HepG2 (cell line): ENCODE data around the gene FUOM. TPM values are rescaled to one million over a fixed set of nuclear protein-coding genes. Genes with fewer than 3 reads are reported as not detected.

ENCODE experiments used
- HOXA9 ChIP-seq: sonication (generic); formaldehyde crosslinking; IDR thresholded peaks from 2 replicates; pipeline ENCODE4 v1.8.1; 2022; ENCODE audit warnings: missing genetic modification reagents, mild to moderate bottlenecking, moderate library complexity, borderline replicate concordance
- KDM6A ChIP-seq: IDR thresholded peaks from 2 replicates; pipeline ENCODE4 v1.6.1; 2016; ENCODE audit warnings: low read depth
- MAFG ChIP-seq: sonication (generic); formaldehyde crosslinking; IDR thresholded peaks from 2 replicates; pipeline ENCODE4 v1.5.1; 2020; ENCODE audit warnings: mild to moderate bottlenecking, missing genetic modification reagents
- RAD21 ChIP-seq: fragments of 450-650 bp; formaldehyde crosslinking; IDR thresholded peaks from 2 replicates; pipeline ENCODE4 v1.5.0; 2020; ENCODE audit warnings: mild to moderate bottlenecking
- RAD51 ChIP-seq: fragments of 450-650 bp; IDR thresholded peaks from 2 replicates; pipeline ENCODE4 v1.6.1; 2016; ENCODE audit warnings: borderline replicate concordance
- SMAD1 ChIP-seq: sonication (generic); formaldehyde crosslinking; IDR thresholded peaks from 2 replicates; pipeline ENCODE4 v1.4.0; 2020; ENCODE audit warnings: missing genetic modification reagents, low read depth, mild to moderate bottlenecking, borderline replicate concordance
- SMARCE1 ChIP-seq: fragments of 450-650 bp; IDR thresholded peaks from 2 replicates; pipeline ENCODE4 v1.6.1; 2017; ENCODE audit warnings: borderline replicate concordance
- TCF12 ChIP-seq, 2 experiments: fragments of 450-650 bp in 1 of 2; sonication (generic) in 1 of 2; formaldehyde crosslinking in 1 of 2; IDR thresholded peaks; 2 replicates each; pipeline versions ENCODE4 v1.6.1 to v1.8.0; 2017 to 2022; ENCODE audit warnings: antibody characterized with exemption in 1 of 2, mild to moderate bottlenecking in 1 of 2, missing genetic modification reagents in 1 of 2, moderate library complexity in 1 of 2
- ZBTB40 ChIP-seq, 2 experiments: fragments of 450-650 bp in 1 of 2; sonication (generic) in 1 of 2; formaldehyde crosslinking in 1 of 2; IDR thresholded peaks; 2 replicates each; pipeline versions ENCODE4 v1.6.1 to v1.8.0; 2016 to 2022; ENCODE audit warnings: antibody characterized with exemption in 1 of 2, mild to moderate bottlenecking in 1 of 2, missing genetic modification reagents in 1 of 2
- ZNF296 ChIP-seq: sonication (generic); formaldehyde crosslinking; conservative IDR thresholded peaks from 2 replicates; pipeline ENCODE4 v1.5.0; 2020; ENCODE audit warnings: mild to moderate bottlenecking, missing genetic modification reagents
- ZNF34 ChIP-seq: sonication (generic); formaldehyde crosslinking; IDR thresholded peaks from 2 replicates; pipeline ENCODE4 v1.4.0; 2020; ENCODE audit warnings: mild to moderate bottlenecking, missing genetic modification reagents, borderline replicate concordance
- ZNF746 ChIP-seq: sonication (generic); formaldehyde crosslinking; IDR thresholded peaks from 2 replicates; pipeline ENCODE4 v1.8.0; 2022; ENCODE audit warnings: mild to moderate bottlenecking, missing genetic modification reagents
- ZNF772 ChIP-seq: sonication (generic); formaldehyde crosslinking; IDR thresholded peaks from 2 replicates; pipeline ENCODE4 v1.5.0; 2020; ENCODE audit warnings: mild to moderate bottlenecking, missing genetic modification reagents
- ZNF83 ChIP-seq: sonication (generic); formaldehyde crosslinking; IDR thresholded peaks from 2 replicates; pipeline ENCODE4 v1.4.0; 2020; ENCODE audit warnings: missing genetic modification reagents, mild to moderate bottlenecking, borderline replicate concordance
- ZNF891 ChIP-seq: sonication (generic); formaldehyde crosslinking; IDR thresholded peaks from 2 replicates; pipeline ENCODE4 v1.5.0; 2020; ENCODE audit warnings: mild to moderate bottlenecking, missing genetic modification reagents
- polyA plus RNA-seq, 8 experiments: library from polyadenylated mRNA; depleted of rRNA in 3 of 8; stranded (reverse) in 7 of 8; unstranded in 1 of 8; fragments of >200 nt; fragmentation: Illumina TruSeq in 4 of 8; extraction: Trizol in 4 of 8; gene quantifications; 2 replicates each; pipeline versions ENCODE4 v1.2.1 to v1.2.3, GENCODE V29; 2011 to 2016; ENCODE audit warnings: low read depth in 4 of 8, missing spikeins in 1 of 8, mixed read lengths in 1 of 8; ENCODE audit not compliant: insufficient read depth in 1 of 8
- total RNA-seq, 5 experiments: library from RNA; depleted of rRNA; stranded (reverse); fragments of >200 nt; fragmentation: Illumina TruSeq; extraction: Trizol; gene quantifications; 2 replicates each; pipeline ENCODE4 v1.2.3, GENCODE V29; 2016; ENCODE audit warnings: low read depth in 1 of 5
- TF ChIP-seq, protein P1 (sequence below): sonication (generic); formaldehyde crosslinking; IDR thresholded peaks from 2 replicates; pipeline ENCODE4 v1.8.0; 2022; ENCODE audit warnings: mild to moderate bottlenecking, missing genetic modification reagents, moderate library complexity
- TF ChIP-seq, protein P2 (sequence below): IDR thresholded peaks from 2 replicates; pipeline ENCODE4 v1.6.1; 2016; ENCODE audit warnings: missing compliant biosample characterization, missing genetic modification reagents, borderline replicate concordance

FUOM gene
- total and polyA plus RNA-seq, 2 of the 13 experiments (the other 11 are each of a cell fraction or from before 2014, with no cell fraction given), result 27.5 to 60.4 TPM

GRCh38 chr10:133347710-133348517, 9.9 kb downstream of the FUOM start (continued):
- no peak for TF ChIP-seq ZNF772 (CRISPR knock-in tag)
- TF ChIP-seq ZBTB40 (IDR thresholded peaks at IDR 0.05), result no peak
- TF ChIP-seq ZBTB40 (CRISPR knock-in tag; IDR thresholded peaks at IDR 0.05), result peak; percentile 44; the same call in 1 of the 2 replicates
- no peak for TF ChIP-seq ZNF746 (CRISPR knock-in tag)
- no peak for TF ChIP-seq SMAD1 (CRISPR knock-in tag)
- TF ChIP-seq ZNF891 (CRISPR knock-in tag), result no peak
- TF ChIP-seq HOXA9 (CRISPR knock-in tag), result no peak
- TF ChIP-seq ZNF34 (CRISPR knock-in tag), result no peak
- TF ChIP-seq MAFG (CRISPR knock-in tag), result no peak
- TF ChIP-seq ZNF83, result no peak
- TF ChIP-seq TCF12 (IDR thresholded peaks at IDR 0.05), result no peak
- 0 out of 2 replicates have a peak, but pooled peaks have one; percentile 14 for TF ChIP-seq TCF12 (CRISPR knock-in tag; IDR thresholded peaks at IDR 0.05)
- 0 out of 2 replicates have a peak, but pooled peaks have one; percentile 45 for TF ChIP-seq KDM6A (CRISPR knock-in tag)
- TF ChIP-seq, protein P1, sequence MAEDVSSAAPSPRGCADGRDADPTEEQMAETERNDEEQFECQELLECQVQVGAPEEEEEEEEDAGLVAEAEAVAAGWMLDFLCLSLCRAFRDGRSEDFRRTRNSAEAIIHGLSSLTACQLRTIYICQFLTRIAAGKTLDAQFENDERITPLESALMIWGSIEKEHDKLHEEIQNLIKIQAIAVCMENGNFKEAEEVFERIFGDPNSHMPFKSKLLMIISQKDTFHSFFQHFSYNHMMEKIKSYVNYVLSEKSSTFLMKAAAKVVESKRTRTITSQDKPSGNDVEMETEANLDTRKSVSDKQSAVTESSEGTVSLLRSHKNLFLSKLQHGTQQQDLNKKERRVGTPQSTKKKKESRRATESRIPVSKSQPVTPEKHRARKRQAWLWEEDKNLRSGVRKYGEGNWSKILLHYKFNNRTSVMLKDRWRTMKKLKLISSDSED (CRISPR knock-in tag), result no peak
- no peak for TF ChIP-seq SMARCE1
- TF ChIP-seq ZNF296 (CRISPR knock-in tag), result no peak
- no peak for TF ChIP-seq RAD51
- peak; percentile 38 for TF ChIP-seq RAD21 (CRISPR knock-in tag)
- TF ChIP-seq, protein P2, sequence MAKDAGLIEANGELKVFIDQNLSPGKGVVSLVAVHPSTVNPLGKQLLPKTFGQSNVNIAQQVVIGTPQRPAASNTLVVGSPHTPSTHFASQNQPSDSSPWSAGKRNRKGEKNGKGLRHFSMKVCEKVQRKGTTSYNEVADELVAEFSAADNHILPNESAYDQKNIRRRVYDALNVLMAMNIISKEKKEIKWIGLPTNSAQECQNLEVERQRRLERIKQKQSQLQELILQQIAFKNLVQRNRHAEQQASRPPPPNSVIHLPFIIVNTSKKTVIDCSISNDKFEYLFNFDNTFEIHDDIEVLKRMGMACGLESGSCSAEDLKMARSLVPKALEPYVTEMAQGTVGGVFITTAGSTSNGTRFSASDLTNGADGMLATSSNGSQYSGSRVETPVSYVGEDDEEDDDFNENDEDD (CRISPR knock-in tag), result no peak
